ENCODE data around the gene ROCK2. TPM values are rescaled to one million over a fixed set of nuclear protein-coding genes. Genes with fewer than 3 reads are reported as not detected.

ROCK2 gene
- polyA plus RNA-seq, 1 experiment, result 6.0 TPM

- POLR2A ChIA-PET, result no interaction called here
- no peak for DNase-seq (ENCODE audit: low read depth)
- Histone ChIP-seq H3K4me3 (ENCODE audit: low read depth, low read length) (no peak overlapping the region), H3K36me3 (ENCODE audit: control insufficient read depth, insufficient read depth, low read length) (peaks cover 1% of the 10 kb centered on the region; the same call in 1 of the 2 replicates), H3K27me3 (ENCODE audit: control insufficient read depth, insufficient read depth, low read length) (no peaks in the 10 kb centered on the region)
- CTCF ChIA-PET, result interaction anchor here (0.5 to 1.0 kb wide), 2 partner anchors 9 to 27 kb away, joined by 3 read pairs; a partner anchor contains a TSS
- TF ChIP-seq CTCF (IDR thresholded peaks at IDR 0.05; ENCODE audit: insufficient read depth, low read depth, low read length), result no peak
Observed at GRCh38 chr2:11158916-11159573, 185.4 kb downstream of the ROCK2 start.

- no peak for DNase-seq (ENCODE audit: low read depth)
- H3K4me3 ChIP-seq (ENCODE audit: low read depth, low read length), result no peak overlapping the region
- TF ChIP-seq CTCF (IDR thresholded peaks at IDR 0.05; ENCODE audit: insufficient read depth, low read depth, low read length), result no peak
- CTCF ChIA-PET, result no interaction called here
- POLR2A ChIA-PET, result no interaction called here
- H3K27me3 ChIP-seq (ENCODE audit: control insufficient read depth, insufficient read depth, low read length), result no peaks in the 10 kb centered on the region; the same call in 1 of the 2 replicates
- H3K36me3 ChIP-seq (ENCODE audit: control insufficient read depth, insufficient read depth, low read length), result peaks cover 1% of the 10 kb centered on the region; the same call in 1 of the 2 replicates
Observed at GRCh38 chr2:11157731-11158130, 186.7 kb downstream of the ROCK2 start.

GRCh38 chr2:11157296-11157695, 187.1 kb downstream of the ROCK2 start:
- Histone ChIP-seq H3K27me3 (ENCODE audit: control insufficient read depth, insufficient read depth, low read length) (peaks cover 2% of the 10 kb centered on the region; the same call in 1 of the 2 replicates), H3K36me3 (ENCODE audit: control insufficient read depth, insufficient read depth, low read length) (peaks cover 1% of the 10 kb centered on the region; the same call in 1 of the 2 replicates), H3K4me3 (ENCODE audit: low read depth, low read length) (no peak overlapping the region)
- no peak for DNase-seq (ENCODE audit: low read depth)
- ChIA-PET POLR2A (no interaction called here), CTCF (interaction anchor here (0.7 kb wide), 1 partner anchor 290 kb away, joined by 3 read pairs; no protein-coding TSS in a partner anchor)
- no peak for TF ChIP-seq CTCF (IDR thresholded peaks at IDR 0.05; ENCODE audit: insufficient read depth, low read depth, low read length)

- H3K4me3 ChIP-seq (ENCODE audit: low read depth, low read length), result no peak overlapping the region
- peaks cover 4% of the 10 kb centered on the region for H3K27me3 ChIP-seq (ENCODE audit: control insufficient read depth, insufficient read depth, low read length)
- H3K36me3 ChIP-seq (ENCODE audit: control insufficient read depth, insufficient read depth, low read length), result peaks cover 1% of the 10 kb centered on the region; the same call in 1 of the 2 replicates
- ChIA-PET POLR2A (interaction anchor here (0.5 kb wide), 1 partner anchor 16 kb away, joined by 3 read pairs; no protein-coding TSS in a partner anchor), CTCF (interaction anchor here (0.7 to 1.6 kb wide), 3 partner anchors 24 to 428 kb away, joined by 3 to 5 read pairs (median 3); a partner anchor contains a TSS)
- no peak for DNase-seq (ENCODE audit: low read depth)
- TF ChIP-seq CTCF (IDR thresholded peaks at IDR 0.05; ENCODE audit: insufficient read depth, low read depth, low read length), result no peak
Observed at GRCh38 chr2:11156396-11157075, 187.9 kb downstream of the ROCK2 start.
